Adrenal gland (tissue), 12 donors: Measurements from ENCODE around the gene SPG7. TPM values are rescaled to one million over a fixed set of nuclear protein-coding genes. Genes with fewer than 3 reads are reported as not detected.

ENCODE experiments used
- DNase-seq, 7 donors: peaks; one replicate each; pipeline ENCODE4 v3.0.0-alpha.2; 2019 to 2020
- H3K27ac ChIP-seq, 5 donors: fragments of 200-600 bp; sonication (generic) in 4 of 5; 1 replicate in 3 of 5; 2 replicates in 2 of 5; pipeline versions ENCODE4 v1.5.1 to v1.8.0; 2016 to 2020; ENCODE audit warnings: mild to moderate bottlenecking in 1 of 5
- H3K27me3 ChIP-seq: fragments of 200-600 bp; 2 replicates; pipeline ENCODE4 v1.8.0; 2021
- H3K36me3 ChIP-seq, 2 donors: fragments of 200-600 bp; replicated peaks in 1 of 2; 1 replicate in 1 of 2; 2 replicates in 1 of 2; pipeline versions ENCODE4 v1.5.1 to v1.8.0; 2018 to 2022
- H3K4me1 ChIP-seq, 2 donors: fragments of 200-600 bp; replicated peaks in 1 of 2; 1 replicate in 1 of 2; 2 replicates in 1 of 2; pipeline versions ENCODE4 v1.5.1 to v1.8.0; 2018 to 2021
- H3K4me3 ChIP-seq, 4 donors: fragments of 200-600 bp; sonication (generic) in 3 of 4; one replicate each; pipeline ENCODE4 v1.5.1; 2016 to 2018
- H3K9me3 ChIP-seq, 3 donors: fragments of 200-600 bp; sonication (generic) in 1 of 3; replicated peaks in 1 of 3; 1 replicate in 2 of 3; 2 replicates in 1 of 3; pipeline versions ENCODE4 v1.5.1 to v1.8.0; 2016 to 2021
- POLR2A ChIP-seq, 2 donors: fragments of 450-650 bp; IDR thresholded peaks; one replicate each; pipeline ENCODE4 v1.6.1; 2017; ENCODE audit warnings: antibody characterized with exemption in 2 of 2, mild to moderate bottlenecking in 2 of 2, moderate library complexity in 1 of 2
- WGBS, 4 donors: extraction: QIAGEN DNeasy Blood & Tissue Kit in 2 of 4; methylation state at CpG; one replicate each; pipeline versions ENCODE4 v1.1.5 to v1.1.7; 2013 to 2017; 5-methylcytosine and 5-hydroxymethylcytosine counted together
- intact Hi-C, 2 donors: fragments of 100-400 bp; cut with DNase I; formaldehyde crosslinking; loops; one replicate each; pipeline versions ENCODE4 v1.14.1 to v1.15.0; 2022 to 2023
- polyA plus RNA-seq, 3 donors: library from polyadenylated mRNA; stranded (reverse); fragments of 200-250 nt in 2 of 3; fragments of 350-450 nt in 1 of 3; fragmentation: Illumina TruSeq in 1 of 3; extraction: RNeasy Lipid Tissue Mini Kit (QIAGEN cat#74804) in 1 of 3; gene quantifications; one replicate each; pipeline ENCODE4 v1.2.3, GENCODE V29; 2013 to 2014
- total RNA-seq, 9 donors: library from RNA; depleted of rRNA in 4 of 9; stranded (reverse); fragments of >200 nt in 4 of 9; fragments of 120-200 nt in 1 of 9; fragmentation: NEBNext Ultra II Directional in 1 of 9; extraction: Animal tissue kit (Norgen Biotek cat#: 25700) in 1 of 9; gene quantifications; one replicate each; pipeline versions ENCODE4 v1.1.0 to v1.2.4, GENCODE V29; 2013 to 2023
- TF ChIP-seq, protein P1 (sequence below), 6 experiments: fragments of 450-650 bp in 4 of 6; fragments of 200-600 bp in 2 of 6; sonication (generic) in 1 of 6; IDR thresholded peaks; 1 replicate in 5 of 6; 2 replicates in 1 of 6; pipeline versions ENCODE4 v1.5.1 to v1.8.0; 2016 to 2021; ENCODE audit warnings: antibody characterized with exemption in 6 of 6, mild to moderate bottlenecking in 2 of 6, moderate library complexity in 1 of 6
- donor health status: healthy with polysubstance abuse.
- donor health status: Bipolar disorder and iron deficiency.
- donor health status: DM: yes; HTN: yes; CAD: no.
- donor health status: DM: no; HTN: no; CAD: no.
- donor health status: DM: no; HTN: no; CAD: no.
- donor health status: DM: yes; HTN: yes; CAD: no.

SPG7 gene
- total and polyA plus RNA-seq, 12 donors = 57.1 to 250 (median 142) TPM

DNA sequence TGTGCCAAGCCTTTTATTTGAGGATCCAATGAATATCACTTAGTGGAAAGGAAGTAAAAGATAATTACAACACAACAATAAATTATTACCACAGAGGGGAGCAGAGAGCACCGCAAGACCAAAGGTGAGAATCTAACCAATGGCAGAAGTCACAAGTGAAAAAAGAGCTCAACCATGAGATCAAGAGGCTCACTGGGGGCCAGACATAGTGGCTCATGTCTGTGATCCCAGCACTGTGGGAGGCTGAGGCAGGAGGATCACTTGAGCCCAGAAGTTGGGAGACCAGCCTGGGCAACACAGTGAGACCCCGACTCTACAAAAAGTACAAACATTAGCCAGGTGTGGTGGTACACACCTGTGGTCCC is 35.5 kb upstream of the SPG7 start:
- no peaks in the 10 kb centered on the region for H3K27me3 ChIP-seq
- H3K9me3 ChIP-seq = no peaks in the 10 kb centered on the region
- TF ChIP-seq, protein P1, sequence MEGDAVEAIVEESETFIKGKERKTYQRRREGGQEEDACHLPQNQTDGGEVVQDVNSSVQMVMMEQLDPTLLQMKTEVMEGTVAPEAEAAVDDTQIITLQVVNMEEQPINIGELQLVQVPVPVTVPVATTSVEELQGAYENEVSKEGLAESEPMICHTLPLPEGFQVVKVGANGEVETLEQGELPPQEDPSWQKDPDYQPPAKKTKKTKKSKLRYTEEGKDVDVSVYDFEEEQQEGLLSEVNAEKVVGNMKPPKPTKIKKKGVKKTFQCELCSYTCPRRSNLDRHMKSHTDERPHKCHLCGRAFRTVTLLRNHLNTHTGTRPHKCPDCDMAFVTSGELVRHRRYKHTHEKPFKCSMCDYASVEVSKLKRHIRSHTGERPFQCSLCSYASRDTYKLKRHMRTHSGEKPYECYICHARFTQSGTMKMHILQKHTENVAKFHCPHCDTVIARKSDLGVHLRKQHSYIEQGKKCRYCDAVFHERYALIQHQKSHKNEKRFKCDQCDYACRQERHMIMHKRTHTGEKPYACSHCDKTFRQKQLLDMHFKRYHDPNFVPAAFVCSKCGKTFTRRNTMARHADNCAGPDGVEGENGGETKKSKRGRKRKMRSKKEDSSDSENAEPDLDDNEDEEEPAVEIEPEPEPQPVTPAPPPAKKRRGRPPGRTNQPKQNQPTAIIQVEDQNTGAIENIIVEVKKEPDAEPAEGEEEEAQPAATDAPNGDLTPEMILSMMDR (IDR thresholded peaks at IDR 0.05) = no peak
- TF ChIP-seq POLR2A (IDR thresholded peaks at IDR 0.05) = no peak
- 76 to 87% (median 81%) methylated on average over 2 of the region's 2 CpGs for WGBS, 4 donors
- no peak overlapping the region for H3K27ac ChIP-seq
- H3K36me3 ChIP-seq = no peaks in the 10 kb centered on the region
- no peak overlapping the region for H3K4me3 ChIP-seq
- H3K4me1 ChIP-seq = peaks cover 12 to 48% of the 10 kb centered on the region in 2 donors
- DNase-seq = no peak
- intact Hi-C loops = no loop called here

DNA sequence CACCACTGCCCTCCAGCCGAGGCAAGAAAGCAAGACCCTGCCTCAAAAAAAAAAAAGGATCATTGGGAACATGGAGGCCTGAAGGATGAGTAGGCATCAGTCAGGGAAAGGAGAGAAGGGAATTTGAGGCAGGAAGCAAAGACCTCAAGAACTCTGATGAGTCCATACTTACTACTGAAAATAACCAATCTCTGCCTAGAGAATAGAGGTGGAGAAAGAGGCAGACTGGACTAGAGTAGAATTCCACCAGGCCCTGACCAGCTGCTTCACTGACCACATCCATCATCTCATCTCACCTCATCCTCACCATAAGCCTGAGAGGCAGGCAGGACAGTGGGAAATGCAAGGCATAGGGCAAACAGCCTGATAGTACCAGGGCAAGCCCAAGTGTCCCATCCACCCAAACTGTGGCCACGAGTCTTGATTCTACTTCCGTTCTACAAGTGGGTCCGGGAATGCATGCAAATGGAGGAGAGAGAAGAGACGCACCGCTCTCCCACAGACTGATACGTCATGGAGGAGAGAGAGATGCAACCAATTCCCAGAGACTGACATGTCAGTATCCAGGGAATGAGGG is 35.0 kb upstream of the SPG7 start:
- DNase-seq = no peak
- intact Hi-C loops = no loop called here
- TF ChIP-seq, protein P1 (IDR thresholded peaks at IDR 0.05) = no peak
- TF ChIP-seq POLR2A (IDR thresholded peaks at IDR 0.05) = no peak
- H3K4me1 ChIP-seq = peaks cover 12 to 53% of the 10 kb centered on the region in 2 donors
- H3K4me3 ChIP-seq = no peak overlapping the region
- H3K36me3 ChIP-seq = no peaks in the 10 kb centered on the region
- WGBS, 4 donors = 79 to 90% (median 86%) methylated on average over 7 of the region's 7 CpGs
- H3K27ac ChIP-seq = peak overlapping the region in 1 of 5 donors; percentile 10
- H3K27me3 ChIP-seq = no peaks in the 10 kb centered on the region
- H3K9me3 ChIP-seq = no peaks in the 10 kb centered on the region

DNA sequence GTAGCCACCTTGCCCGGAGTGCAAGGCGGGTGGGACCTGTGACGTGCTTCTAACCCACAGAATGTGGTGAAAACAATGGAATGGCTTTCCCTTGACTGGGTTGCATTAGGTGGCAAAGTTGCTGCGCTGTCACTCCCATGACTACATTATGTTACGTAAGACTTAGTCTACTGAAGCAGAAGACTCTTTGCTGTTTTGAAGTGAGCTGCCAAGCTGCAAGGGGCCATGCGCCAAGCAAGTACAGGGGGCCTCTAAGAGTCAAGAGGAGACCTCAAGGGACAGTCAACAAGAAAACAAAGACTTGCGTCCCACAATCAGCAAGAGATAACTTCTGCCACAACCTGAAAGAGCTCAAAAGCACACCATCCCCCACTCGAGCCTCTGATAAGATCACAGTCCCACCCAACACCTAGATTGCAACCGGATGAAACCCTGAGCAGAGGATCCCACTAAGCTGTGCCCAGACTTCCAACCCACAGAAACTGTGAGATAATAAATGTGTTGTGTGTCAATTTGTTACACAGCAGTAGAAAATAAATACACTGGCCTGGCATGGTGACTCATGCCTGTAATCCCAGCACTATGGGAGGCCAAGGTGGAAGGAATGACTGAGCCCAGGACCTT is 34.3 kb upstream of the SPG7 start:
- peak in 3 of 7 donors; percentile 31 to 44 (median 38) for DNase-seq
- 75 to 80% (median 78%) methylated on average over 9 of the region's 9 CpGs for WGBS, 4 donors

DNA sequence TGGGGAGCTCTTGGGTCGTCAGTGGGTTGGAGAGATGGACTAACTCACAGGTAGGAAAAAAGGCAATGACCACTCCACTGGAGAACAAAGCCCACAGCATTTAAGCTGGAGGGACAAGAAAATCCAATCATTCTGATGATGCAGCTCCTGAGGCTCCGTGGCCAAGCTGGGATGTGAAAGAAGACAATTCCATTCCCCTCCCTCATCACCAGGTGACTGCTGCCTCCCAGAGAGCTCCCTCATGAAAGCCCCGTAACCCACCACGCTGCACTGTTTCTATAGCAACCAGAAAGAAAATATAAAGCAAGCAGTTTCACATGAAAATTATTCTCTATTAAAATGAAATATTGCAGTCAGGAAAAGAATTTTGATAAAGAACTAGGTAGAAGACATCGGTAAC is 33.1 kb upstream of the SPG7 start:
- H3K36me3 ChIP-seq = no peaks in the 10 kb centered on the region
- no peak overlapping the region for H3K4me3 ChIP-seq
- H3K4me1 ChIP-seq = peaks cover 12 to 63% of the 10 kb centered on the region in 2 donors
- H3K9me3 ChIP-seq = no peaks in the 10 kb centered on the region
- intact Hi-C loops = no loop called here
- no peak overlapping the region for H3K27ac ChIP-seq
- WGBS, 4 donors = 69 to 87% (median 82%) methylated on average over 5 of the region's 5 CpGs
- H3K27me3 ChIP-seq = no peaks in the 10 kb centered on the region
- TF ChIP-seq, protein P1 (IDR thresholded peaks at IDR 0.05) = no peak
- TF ChIP-seq POLR2A (IDR thresholded peaks at IDR 0.05) = no peak
- DNase-seq = no peak

More for the DNA sequence above, 34.3 kb upstream of the SPG7 start:
- H3K4me1 ChIP-seq = peaks cover 12 to 60% of the 10 kb centered on the region in 2 donors
- no peaks in the 10 kb centered on the region for H3K9me3 ChIP-seq
- intact Hi-C loops = no loop called here
- TF ChIP-seq POLR2A (IDR thresholded peaks at IDR 0.05) = no peak
- TF ChIP-seq, protein P1 (IDR thresholded peaks at IDR 0.05) = no peak
- H3K27me3 ChIP-seq = no peaks in the 10 kb centered on the region
- no peak overlapping the region for H3K4me3 ChIP-seq
- H3K36me3 ChIP-seq = no peaks in the 10 kb centered on the region
- H3K27ac ChIP-seq = peak overlapping the region in 1 of 5 donors; percentile 10
